ENCODE results near the gene CCL25. TPM values are rescaled to one million over a fixed set of nuclear protein-coding genes. Genes with fewer than 3 reads are reported as not detected.
A peak's percentile ranks its signal among the peaks of the same experiment; 100 is the strongest.
"Not testable (repeated sequence)": the region's sequence is repeated elsewhere in the genome, so short reads cannot be mapped to it uniquely, and the experiment has no call there.

The CCL25 gene, protein sequence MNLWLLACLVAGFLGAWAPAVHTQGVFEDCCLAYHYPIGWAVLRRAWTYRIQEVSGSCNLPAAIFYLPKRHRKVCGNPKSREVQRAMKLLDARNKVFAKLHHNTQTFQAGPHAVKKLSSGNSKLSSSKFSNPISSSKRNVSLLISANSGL
- not detected for total RNA-seq

DNA sequence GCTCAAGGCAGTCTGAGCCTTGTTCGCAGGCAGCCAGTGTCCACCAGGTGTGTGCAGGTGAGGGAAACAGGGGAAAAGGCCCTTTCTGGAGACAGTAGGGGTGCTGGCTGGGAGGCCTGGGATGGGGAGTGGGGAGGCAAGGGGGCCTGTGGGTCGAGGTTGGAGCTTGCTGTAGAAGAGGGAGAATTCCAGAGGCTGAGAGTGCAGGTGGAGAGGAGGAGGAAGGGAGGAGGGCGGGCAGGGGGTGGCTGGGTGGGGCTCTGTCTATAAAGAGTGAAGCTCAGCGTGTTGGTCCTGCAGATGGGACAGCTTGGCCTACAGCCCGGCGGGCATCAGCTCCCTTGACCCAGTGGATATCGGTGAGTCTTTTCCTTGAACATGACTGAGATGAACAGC is at the start of gene CCL25:
CCL25 (plus strand) TSS at position 297 of the 396 bp plus-strand sequence. CDS start 290 bp downstream, outside the sequence.
- ATAC-seq = no peak

DNA sequence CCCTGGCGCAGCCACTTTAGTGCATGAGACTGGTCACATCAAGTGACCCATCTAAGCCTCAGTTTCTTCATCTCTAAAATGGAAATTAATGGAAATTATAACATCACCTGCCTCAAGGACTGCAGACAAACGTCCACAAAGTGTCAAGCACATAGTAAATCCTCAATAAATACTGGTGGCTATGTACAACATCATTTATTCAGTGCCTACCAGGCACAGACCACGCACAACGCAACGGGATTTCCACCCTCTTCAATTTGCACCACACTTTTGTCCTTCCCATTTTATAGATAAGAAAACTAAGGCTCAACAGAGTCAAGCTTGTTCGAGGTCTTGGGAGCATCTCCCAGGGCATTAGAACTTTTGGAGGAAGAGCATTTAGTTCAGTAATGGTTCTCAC is 48.6 kb upstream of the CCL25 start:
- no peak for ATAC-seq

DNA sequence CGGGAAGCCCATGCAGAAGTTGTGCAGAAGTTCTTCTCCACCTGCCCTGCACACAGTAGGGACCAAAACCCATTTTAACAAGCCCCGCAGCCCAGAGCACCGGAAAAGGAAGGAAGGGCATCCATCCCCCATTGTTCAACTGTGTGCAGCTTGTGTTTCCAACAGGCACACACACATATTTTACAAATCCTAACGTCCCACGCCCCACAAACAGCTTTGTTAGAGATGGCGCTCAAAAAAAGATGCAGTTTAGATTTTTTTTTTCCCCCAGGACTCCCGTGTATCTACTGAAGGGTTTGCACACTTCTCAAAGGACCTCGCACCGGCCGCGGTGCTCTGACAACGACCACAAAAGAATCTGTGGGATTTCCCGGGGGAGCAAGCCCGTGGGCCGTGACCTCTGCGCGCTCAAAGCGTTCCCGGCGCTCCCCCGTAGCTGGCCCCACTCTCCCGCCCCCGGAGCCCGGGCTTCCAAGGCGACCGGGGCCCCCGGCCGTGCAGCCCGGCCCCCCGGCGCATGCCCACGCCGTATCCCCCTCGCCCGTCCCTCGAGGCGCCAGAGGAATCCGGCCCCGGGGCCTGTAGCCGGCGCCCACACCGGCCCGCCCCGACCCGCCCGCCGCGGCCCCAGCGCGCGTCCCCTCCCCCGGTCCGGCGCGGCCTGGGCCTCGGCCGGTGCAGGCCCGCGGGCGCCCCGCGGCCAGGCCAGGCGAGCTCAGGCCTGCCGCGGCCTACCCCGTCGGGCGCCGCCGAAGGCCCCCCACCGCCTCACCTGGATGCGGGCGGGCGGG is 47.6 kb upstream of the CCL25 start:
- peak; percentile 9 for ATAC-seq

DNA sequence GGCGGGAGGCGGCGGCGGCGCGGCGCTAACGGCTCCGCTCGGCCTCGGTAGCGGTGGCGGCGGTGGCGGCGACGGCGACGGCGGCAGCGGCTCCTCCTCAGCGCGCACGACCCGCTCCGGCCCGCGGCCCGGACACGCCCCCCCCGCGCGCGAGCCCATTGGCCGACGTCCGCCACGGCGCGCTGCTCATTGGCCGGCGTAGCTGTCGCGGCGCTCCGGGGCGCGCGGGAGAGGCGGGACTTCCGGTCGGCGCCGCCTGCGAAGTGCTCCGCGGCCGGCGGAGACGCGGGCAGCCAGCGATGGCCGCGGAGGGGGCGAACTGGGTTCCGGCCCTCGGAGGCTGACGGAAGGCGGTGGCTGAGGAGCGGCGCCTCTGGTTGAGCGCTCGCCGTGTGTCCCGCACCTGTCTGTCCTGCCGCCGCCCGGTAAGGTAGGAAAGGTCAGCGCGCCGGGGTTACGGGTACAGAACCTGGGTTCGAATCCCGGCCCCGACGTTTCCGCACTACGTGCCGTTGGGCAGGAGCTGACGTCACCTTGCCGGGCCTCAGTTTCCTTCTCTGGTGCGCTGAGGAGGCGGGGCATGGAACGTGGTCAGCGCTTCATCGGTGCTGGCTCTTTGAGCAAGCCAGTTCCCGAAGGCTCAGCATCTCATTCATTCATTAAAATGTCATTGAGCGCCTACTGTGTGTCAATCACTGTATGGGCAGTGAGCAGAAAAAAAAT is 46.9 kb upstream of the CCL25 start, which contains the start of gene ELAVL1:
ELAVL1 (minus strand) TSS at position 108 of the 723 bp plus-strand sequence. CDS start 13,826 bp downstream, outside the sequence.
- ATAC-seq = peak; percentile 96

- peak; percentile 48 for ATAC-seq
Observed at GRCh38 chr19:8017808-8018207, 34.8 kb upstream of the CCL25 start.

DNA sequence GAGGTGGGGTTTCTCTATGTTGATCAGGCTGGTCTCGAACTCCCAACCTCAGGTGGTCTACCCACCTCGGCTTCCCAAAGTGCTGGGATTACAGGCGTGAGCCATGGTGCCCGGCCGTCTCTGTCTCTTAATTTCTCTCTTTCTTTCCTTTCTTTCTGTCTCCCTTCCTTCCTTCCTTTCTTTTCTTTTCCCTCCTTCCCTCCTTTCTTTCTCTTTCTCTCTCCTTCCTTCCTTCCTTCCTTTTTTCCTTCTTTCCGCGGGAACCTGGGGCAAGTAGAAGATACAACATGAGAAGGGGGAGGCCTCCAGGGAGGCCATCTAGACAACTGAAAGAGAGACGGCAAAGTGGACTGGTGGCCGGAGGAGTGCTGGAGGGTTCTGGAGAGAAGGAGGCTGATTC is 31.9 kb upstream of the CCL25 start:
- ATAC-seq = no peak

- no peak for ATAC-seq
Observed at GRCh38 chr19:8021374-8021773, 31.2 kb upstream of the CCL25 start.

- no peak for ATAC-seq
Observed at GRCh38 chr19:8022275-8022674, 30.3 kb upstream of the CCL25 start.

DNA sequence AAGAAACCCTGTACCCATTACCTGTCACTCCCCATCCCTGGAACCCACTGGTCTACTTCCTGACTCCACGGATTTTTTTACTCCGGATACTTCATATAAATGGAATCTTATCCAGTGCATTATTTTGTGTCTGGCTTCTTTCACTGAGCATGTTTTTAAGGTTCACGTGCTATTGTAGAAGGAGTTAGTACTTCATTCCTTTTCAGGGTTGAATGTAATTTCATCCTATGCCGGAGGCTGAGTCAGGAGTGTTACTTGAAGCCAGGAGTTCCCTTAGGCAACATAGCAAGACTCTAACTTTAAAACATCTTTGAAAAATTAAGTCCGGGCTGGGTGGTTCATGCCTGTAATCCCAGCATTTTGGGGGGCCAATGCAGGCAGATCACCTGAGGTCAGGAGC is 29.2 kb upstream of the CCL25 start:
- no peak for ATAC-seq

DNA sequence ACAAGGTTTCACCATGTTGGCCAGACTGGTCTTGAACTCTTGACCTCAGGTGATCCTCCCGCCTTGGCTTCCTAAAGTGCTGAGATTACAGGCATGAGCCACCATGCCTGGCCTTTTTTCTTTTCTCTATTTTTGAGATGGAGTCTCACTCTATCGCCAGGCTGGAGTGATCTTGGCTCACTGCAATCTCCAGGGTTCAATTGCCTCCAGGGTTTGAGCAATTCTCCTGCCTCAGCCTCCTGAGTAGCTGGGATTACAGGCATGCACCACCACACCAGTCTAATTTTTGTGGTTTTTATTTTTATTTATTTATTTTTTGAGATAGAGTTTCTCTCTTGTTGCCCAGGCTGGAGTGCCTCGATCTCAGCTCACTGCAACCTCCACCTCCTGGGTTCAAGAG is 28.3 kb upstream of the CCL25 start:
- not testable (repeated sequence) for ATAC-seq

DNA sequence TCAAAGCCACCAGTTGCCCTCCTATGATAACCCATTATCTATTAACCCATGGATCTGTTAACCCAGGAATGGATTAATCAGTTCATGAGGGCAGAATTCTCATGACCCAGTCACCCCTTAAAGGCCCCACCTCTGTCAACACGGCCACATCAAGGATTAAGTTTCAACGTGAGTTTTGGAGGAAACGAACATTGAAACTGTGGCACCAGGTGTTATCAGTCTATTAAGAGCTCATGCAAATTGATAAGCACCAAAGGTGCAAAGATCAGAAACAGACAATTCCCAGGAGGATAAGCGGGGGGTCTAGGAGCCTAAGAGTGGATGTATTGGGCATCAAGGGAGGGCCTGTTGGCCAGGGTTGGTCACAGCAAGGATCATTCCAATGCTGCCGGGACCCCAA is 27.2 kb upstream of the CCL25 start:
- no peak for ATAC-seq

DNA sequence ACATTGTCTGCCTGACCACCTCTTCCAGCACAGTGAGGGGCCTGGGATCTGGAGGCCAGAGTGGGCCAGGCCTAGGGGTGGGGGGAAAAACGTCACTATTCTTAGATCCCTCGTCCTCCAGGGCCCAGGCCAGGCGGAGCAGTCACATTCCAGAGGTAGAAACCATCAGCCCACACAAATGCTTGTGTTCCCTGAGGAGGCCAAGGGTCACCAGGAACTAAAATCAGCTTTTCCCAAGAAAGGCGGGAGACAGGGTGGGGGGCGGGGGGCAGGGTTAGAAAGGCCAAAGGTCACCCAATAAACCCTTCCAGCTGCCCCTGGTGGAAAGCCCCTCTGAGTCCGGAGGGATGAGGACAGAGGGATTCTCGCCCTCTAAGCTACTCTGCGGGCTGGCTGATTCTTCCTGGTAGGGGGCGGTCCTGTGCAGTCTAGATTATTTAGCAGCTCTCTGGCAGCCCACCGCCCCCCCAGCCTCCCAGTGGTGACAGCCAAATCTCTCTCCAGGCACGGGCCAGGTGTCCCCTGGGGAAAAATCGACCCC is 23.5 kb upstream of the CCL25 start:
- ATAC-seq = no peak

- ATAC-seq = no peak
Observed at GRCh38 chr19:8030960-8031359, 21.6 kb upstream of the CCL25 start.

GRCh38 chr19:8033287-8034177 is 19.0 kb upstream of the CCL25 start:
- not testable (repeated sequence) for ATAC-seq

DNA sequence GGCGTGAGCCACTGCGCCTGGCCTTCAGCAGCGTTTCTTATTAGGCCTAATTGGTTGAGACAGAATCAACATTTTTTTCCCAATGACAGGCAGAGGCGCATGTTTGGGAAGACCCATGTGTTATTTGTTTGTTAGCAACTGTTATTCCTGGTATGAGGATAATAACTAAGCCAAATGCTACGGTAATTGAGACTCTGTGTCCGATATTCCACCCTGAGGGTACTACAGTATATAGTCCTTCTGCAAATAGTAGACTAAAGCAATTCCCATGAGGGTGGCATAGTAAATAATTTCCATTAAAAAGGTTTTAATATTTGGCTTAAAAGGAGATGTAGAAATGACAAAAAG is 18.4 kb upstream of the CCL25 start:
- no peak for ATAC-seq

GRCh38 chr19:8036434-8037099 is 16.0 kb upstream of the CCL25 start:
- no peak for ATAC-seq

GRCh38 chr19:8038815-8039214 is 13.7 kb upstream of the CCL25 start:
- no peak for ATAC-seq

DNA sequence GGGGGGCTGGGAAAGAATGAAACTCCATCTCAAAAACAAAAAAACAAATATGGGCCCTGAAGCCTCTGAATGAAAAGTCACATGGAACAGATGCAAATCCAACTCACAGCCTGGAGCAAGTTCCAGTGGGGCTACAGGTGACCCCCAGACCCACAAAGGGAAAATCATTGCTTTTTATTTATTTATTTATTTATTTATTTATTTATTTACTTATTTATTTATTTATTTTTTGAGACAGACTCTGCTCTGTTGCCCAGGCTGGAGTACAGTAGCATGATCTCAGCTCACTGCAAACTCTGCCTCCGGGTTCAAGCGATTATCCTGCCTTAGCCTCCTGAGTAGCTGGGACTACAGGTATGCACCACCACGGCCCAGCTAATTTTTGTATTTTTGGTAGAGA is 13.3 kb upstream of the CCL25 start:
- ATAC-seq = no peak

- ATAC-seq = no peak
Observed at GRCh38 chr19:8041531-8041931, 11.0 kb upstream of the CCL25 start.

- no peak for ATAC-seq
Observed at GRCh38 chr19:8042900-8043299, 9.7 kb upstream of the CCL25 start.

- no peak for ATAC-seq
Observed at GRCh38 chr19:8044018-8044417, 8.5 kb upstream of the CCL25 start.

All from esophagus mucosa (tissue), 1 donor.